Heart left ventricle (tissue), 16 donors: ENCODE measurements around the gene OSBP2. TPM values are rescaled to one million over a fixed set of nuclear protein-coding genes. Genes with fewer than 3 reads are reported as not detected.

Experiments used
- ATAC-seq, 4 donors: fragments of 200-7000 bp; cut with Tn5 transposase; one replicate each; pipeline ENCODE4 v1.9.1; 2020 to 2022; ENCODE audit warnings: moderate library complexity in 4 of 4, mild to moderate bottlenecking in 3 of 4, moderate number of reproducible peaks in 1 of 4
- DNase-seq, 5 donors: peaks; one replicate each; pipeline ENCODE4 v3.0.0-alpha.2; 2020
- H3K27ac ChIP-seq, 12 donors: fragments of 200-600 bp; sonication (generic) in 4 of 12; one replicate each; pipeline versions ENCODE4 v1.5.0 to v1.8.0; 2016 to 2022; ENCODE audit warnings: mild to moderate bottlenecking in 2 of 12
- H3K27me3 ChIP-seq, 9 donors: fragments of 200-600 bp; sonication (generic) in 2 of 9; one replicate each; pipeline versions ENCODE4 v1.5.1 to v1.8.0; 2016 to 2022; ENCODE audit warnings: mild to moderate bottlenecking in 3 of 9
- H3K36me3 ChIP-seq, 9 donors: fragments of 200-600 bp; sonication (generic) in 2 of 9; one replicate each; pipeline versions ENCODE4 v1.5.0 to v1.8.0; 2018 to 2022; ENCODE audit warnings: mild to moderate bottlenecking in 2 of 9
- H3K4me1 ChIP-seq, 12 donors: fragments of 200-600 bp; sonication (generic) in 4 of 12; one replicate each; pipeline versions ENCODE4 v1.5.0 to v1.8.0; 2016 to 2022; ENCODE audit warnings: mild to moderate bottlenecking in 3 of 12
- H3K4me3 ChIP-seq, 12 donors: fragments of 200-600 bp; sonication (generic) in 4 of 12; one replicate each; pipeline versions ENCODE4 v1.5.0 to v1.8.0; 2017 to 2022; ENCODE audit warnings: mild to moderate bottlenecking in 9 of 12, moderate library complexity in 4 of 12
- H3K9me3 ChIP-seq, 12 donors: fragments of 200-600 bp; sonication (generic) in 4 of 12; one replicate each; pipeline versions ENCODE4 v1.5.0 to v1.8.0; 2016 to 2022; ENCODE audit warnings: mild to moderate bottlenecking in 1 of 12
- CTCF ChIP-seq, 12 donors: fragments of 200-600 bp; sonication (generic) in 4 of 12; IDR thresholded peaks; one replicate each; pipeline versions ENCODE4 v1.5.0 to v1.8.0; 2018 to 2022; ENCODE audit warnings: antibody characterized with exemption in 12 of 12, mild to moderate bottlenecking in 5 of 12
- POLR2A ChIP-seq, 2 donors: fragments of 450-650 bp; IDR thresholded peaks; one replicate each; pipeline ENCODE4 v1.6.1; 2017; ENCODE audit warnings: antibody characterized with exemption in 2 of 2, mild to moderate bottlenecking in 2 of 2, moderate library complexity in 2 of 2
- WGBS, 4 donors: extraction: QIAGEN DNeasy Blood & Tissue Kit in 2 of 4; methylation state at CpG; one replicate each; pipeline versions ENCODE4 v1.1.5 to v1.1.7; 2013 to 2018; 5-methylcytosine and 5-hydroxymethylcytosine counted together
- intact Hi-C, 10 donors: fragments of 100-400 bp; cut with DNase I; formaldehyde crosslinking; loops; one replicate each; pipeline versions ENCODE4 v1.11.1 to v1.14.2; 2022
- long read RNA-seq, 3 donors: library from polyadenylated mRNA; unstranded; transcript quantifications; one replicate each; pipeline ENCODE4 v2.0.0, GENCODE V29; 2020 to 2021
- polyA plus RNA-seq, 2 donors: library from polyadenylated mRNA; stranded (reverse); fragments of 200-250 nt; gene quantifications; one replicate each; pipeline ENCODE4 v1.2.3, GENCODE V29; 2013
- total RNA-seq, 9 donors: library from RNA; depleted of rRNA in 2 of 9; stranded (reverse); fragments of >200 nt in 2 of 9; fragmentation: NEBNext Ultra II Directional in 3 of 9; extraction: Animal tissue kit (Norgen Biotek cat#: 25700) in 3 of 9; gene quantifications; one replicate each; pipeline versions ENCODE4 v1.1.0 to v1.2.4, GENCODE V29; 2016 to 2023
- donor health status: ischemic (EF 13 %, LVEDD 7.1; RV severe dilation, severe dysfunction).
- donor health status: healthy with polysubstance abuse.
- donor health status: DM: no; HTN: yes; CAD: no.
- donor health status: DM: no; HTN: no; CAD: no.
- donor health status: ischemic (EF 25% LVEDD 6.9; RV normal size, moderate dysfunction).
- donor health status: ischemic (EF 25% LVEDD 5.7; RV mildly dilated, moderate dysfunction).
- donor health status: healthy.
- donor health status: DM: yes; HTN: yes; CAD: no.
- donor health status: ischemic (EF 35%, LVEDD 5.7; RV mildly dilated, moderate dysfunction).
- donor health status: nonischemic (EF 11% LVEDD 7.7; RV severe dilation, severe dysfunction).
- donor health status: DM: yes; HTN: yes; CAD: no.
- donor health status: PGD.
- donor health status: ischemic (EF 29% LVEDD 5.4; RV normal size, mild dysfunction).
- donor health status: nonischemic (EF 23%, LVEDD 6.1; RV moderate dilation, normal function).

OSBP2 gene
- total RNA-seq: 10 to 100 TPM in 6 of 9 donors, 1 to 10 TPM in 3; 5.2 to 23.5 (median 13.2) TPM
- 1 to 10 TPM; 2.0 to 5.1 TPM for polyA plus RNA-seq
- long read RNA-seq, donor 1, transcript OSBP2-206 (12 exons, 3,050 nt): major isoform, 7 of 21 reads
- long read RNA-seq, donor 1, partial matches to known transcripts: 4 of 21 reads
- long read RNA-seq, donor 1, other reads (novel, unspliced or antisense): 9 of 21 reads
- long read RNA-seq, donor 2, full-length matches to known transcripts: 3 of 20 reads
- long read RNA-seq, donor 2, partial matches to known transcripts: 8 of 20 reads
- long read RNA-seq, donor 2, other reads (novel, unspliced or antisense): 9 of 20 reads
- long read RNA-seq, donor 3, full-length matches to known transcripts: 3 of 12 reads
- long read RNA-seq, donor 3, partial matches to known transcripts: 3 of 12 reads
- long read RNA-seq, donor 3, other reads (novel, unspliced or antisense): 6 of 12 reads

GRCh38 chr22:30694640-30695350 lies at the start of gene OSBP2:
OSBP2 (plus strand) TSS chr22:30694874; CDS start chr22:30694910, 36 bp downstream.
- DNase-seq (peak in 4 of 5 donors; percentile 22 to 64 (median 42)), ATAC-seq (peak; percentile 56 to 82 (median 66))
- TF ChIP-seq CTCF (IDR thresholded peaks at IDR 0.05): peak in 1 of 12 donors; percentile 9
- TF ChIP-seq POLR2A (IDR thresholded peaks at IDR 0.05): no peak
- Histone ChIP-seq H3K36me3 (no peaks in the 10 kb centered on the region), H3K27ac (peak within 1 kb of the TSS in 9 of 12 donors; percentile 25 to 75 (median 53)), H3K4me1 (peaks cover 0 to 17% (median 8%) of the 10 kb centered on the region in 12 donors), H3K9me3 (no peaks in the 10 kb centered on the region), H3K27me3 (peaks cover 0 to 20% (median 0%) of the 10 kb centered on the region in 9 donors), H3K4me3 (peak within 1 kb of the TSS; percentile 39 to 84 (median 66))
- 1 to 6% (median 2%) methylated on average over 18 to 88 of the region's 88 CpGs for WGBS, 4 donors
- intact Hi-C loops: loop anchor here in 1 of 10 donors (2.0 kb wide), 1 partner anchor 60 kb away; the partner anchor contains the start of gene SLC35E4

GRCh38 chr22:30646518-30647160 lies 48.0 kb upstream of the OSBP2 start:
- ATAC-seq: no peak
- Histone ChIP-seq H3K4me3 (no peak overlapping the region), H3K27me3 (no peaks in the 10 kb centered on the region), H3K27ac (no peak overlapping the region), H3K4me1 (peaks cover 0 to 11% (median 3%) of the 10 kb centered on the region in 12 donors), H3K9me3 (no peaks in the 10 kb centered on the region), H3K36me3 (peaks cover 0 to 7% (median 0%) of the 10 kb centered on the region in 9 donors)
- no peak for TF ChIP-seq CTCF (IDR thresholded peaks at IDR 0.05)
- TF ChIP-seq POLR2A (IDR thresholded peaks at IDR 0.05): no peak
- 96 to 97% (median 96%) methylated on average over 24 to 25 of the region's 25 CpGs for WGBS, 4 donors
- intact Hi-C loops: no loop called here
- no peak for DNase-seq

GRCh38 chr22:30647536-30647935 lies 47.1 kb upstream of the OSBP2 start:
- Histone ChIP-seq H3K4me1 (peaks cover 0 to 11% (median 3%) of the 10 kb centered on the region in 12 donors), H3K27ac (no peak overlapping the region), H3K9me3 (no peaks in the 10 kb centered on the region), H3K27me3 (no peaks in the 10 kb centered on the region), H3K4me3 (no peak overlapping the region), H3K36me3 (peaks cover 0 to 7% (median 0%) of the 10 kb centered on the region in 9 donors)
- no peak for DNase-seq
- TF ChIP-seq CTCF (IDR thresholded peaks at IDR 0.05): no peak
- no peak for TF ChIP-seq POLR2A (IDR thresholded peaks at IDR 0.05)
- ATAC-seq: no peak
- 92 to 100% (median 95%) methylated on average over 3 of the region's 3 CpGs for WGBS, 4 donors
- intact Hi-C loops: no loop called here
